K562 (cell line): ENCODE results near the gene SULT2B1. TPM values are rescaled to one million over a fixed set of nuclear protein-coding genes. Genes with fewer than 3 reads are reported as not detected.

Source experiments
- ATF1 ChIP-seq, 2 experiments: fragments of 450-650 bp in 1 of 2; IDR thresholded peaks; 2 replicates each; pipeline ENCODE4 v1.6.1; 2016; ENCODE audit warnings: missing compliant biosample characterization in 1 of 2, missing genetic modification characterization in 1 of 2
- ATF3 ChIP-seq, 2 experiments: fragments of 450-650 bp in 1 of 2; sonication (generic) in 1 of 2; formaldehyde crosslinking in 1 of 2; IDR thresholded peaks in 1 of 2; conservative IDR thresholded peaks in 1 of 2; 2 replicates each; pipeline versions ENCODE4 v1.6.1 to v1.8.1; 2016 to 2023; ENCODE audit warnings: mild to moderate bottlenecking in 2 of 2, moderate library complexity in 2 of 2, inconsistent platforms in 1 of 2, missing genetic modification reagents in 1 of 2
- CHD4 ChIP-seq: fragments of 200-600 bp; sonication (generic); IDR thresholded peaks from 3 replicates; pipeline ENCODE4 v1.6.1; 2012; ENCODE audit warnings: low read depth, mild to moderate bottlenecking, mixed read lengths, low read length, inconsistent platforms; ENCODE audit not compliant: insufficient read depth, insufficient replicate concordance, poor library complexity, severe bottlenecking
- E2F3 ChIP-seq: fragments of 250-450 bp; sonication (Bioruptor Pico); IDR thresholded peaks from 2 replicates; pipeline ENCODE4 v1.4.0; 2020; ENCODE audit warnings: mild to moderate bottlenecking
- EWSR1 ChIP-seq: fragments of 450-650 bp; IDR thresholded peaks from 2 replicates; pipeline ENCODE4 v1.6.1; 2018; ENCODE audit warnings: borderline replicate concordance, mild to moderate bottlenecking, low read depth, moderate library complexity; ENCODE audit not compliant: partially characterized antibody
- MIER1 ChIP-seq: fragments of 450-650 bp; IDR thresholded peaks from 2 replicates; pipeline ENCODE4 v1.6.1; 2016; ENCODE audit warnings: antibody characterized with exemption, mild to moderate bottlenecking, low read depth
- NFIC ChIP-seq: fragments of 450-650 bp; IDR thresholded peaks from 2 replicates; pipeline ENCODE4 v1.6.1; 2017; ENCODE audit warnings: mild to moderate bottlenecking, inconsistent platforms
- POLR2A ChIP-seq: fragments of 450-650 bp; conservative IDR thresholded peaks from 2 replicates; pipeline ENCODE4 v1.6.1; 2016
- SOX6 ChIP-seq: fragments of 450-650 bp; IDR thresholded peaks from 2 replicates; pipeline ENCODE4 v1.6.1; 2014; ENCODE audit warnings: mild to moderate bottlenecking
- U2AF2 ChIP-seq: fragments of 200-400 bp; formaldehyde crosslinking; optimal IDR thresholded peaks from 2 replicates; pipeline ENCODE3; 2017; ENCODE audit warnings: low read depth, mild to moderate bottlenecking, low read length
- ZNF175 ChIP-seq: fragments of 200-800 bp; sonication (Bioruptor generic); IDR thresholded peaks from 2 replicates; pipeline ENCODE4 v1.6.1; 2016; ENCODE audit warnings: low read depth, mild to moderate bottlenecking, missing genetic modification characterization, missing compliant biosample characterization
- ZNF347 ChIP-seq: fragments of 450-650 bp; formaldehyde crosslinking; IDR thresholded peaks from 2 replicates; pipeline ENCODE4 v1.4.0; 2020; ENCODE audit warnings: low read depth, mild to moderate bottlenecking, moderate library complexity
- ZNF696 ChIP-seq: fragments of 250-450 bp; sonication (Bioruptor Pico); conservative IDR thresholded peaks from 2 replicates; pipeline ENCODE4 v1.4.0; 2020; ENCODE audit warnings: mild to moderate bottlenecking, moderate library complexity
- polyA plus RNA-seq, 8 experiments: library from polyadenylated mRNA; depleted of rRNA in 4 of 8; stranded (reverse) in 5 of 8; unstranded in 3 of 8; fragments of >200 nt; fragmentation: Nextera tagmentation in 2 of 8; fragmentation: Illumina TruSeq in 1 of 8; extraction: Ambion mirVana in 2 of 8; extraction: Trizol in 1 of 8; gene quantifications; 2 replicates each; pipeline versions ENCODE4 v1.2.1 to v1.2.3, GENCODE V29; 2011 to 2014; ENCODE audit warnings: inconsistent platforms in 1 of 8, missing spikeins in 1 of 8
- total RNA-seq, 7 experiments: library from RNA; depleted of rRNA in 6 of 7; stranded (reverse); fragments of >200 nt in 6 of 7; fragmentation: Illumina TruSeq in 2 of 7; extraction: Trizol in 2 of 7; gene quantifications; 2 replicates each; pipeline versions ENCODE4 v1.2.1 to v1.2.3, GENCODE V29; 2011 to 2021; ENCODE audit warnings: low replicate concordance in 1 of 7
- TF ChIP-seq, protein P1 (sequence below): fragments of 450-650 bp; conservative IDR thresholded peaks from 2 replicates; pipeline ENCODE4 v1.6.1; 2016; ENCODE audit warnings: missing genetic modification characterization, low read depth, mild to moderate bottlenecking, missing compliant biosample characterization, moderate library complexity
- TF ChIP-seq, protein P2 (sequence below): fragments of 450-650 bp; formaldehyde crosslinking; IDR thresholded peaks from 2 replicates; pipeline ENCODE4 v1.4.0; 2022; ENCODE audit warnings: missing genetic modification characterization
- TF ChIP-seq, protein P3 (sequence below), 2 experiments: fragments of 450-650 bp; formaldehyde crosslinking in 1 of 2; IDR thresholded peaks; 2 replicates each; pipeline versions ENCODE4 v1.4.0 to v1.6.1; 2014 to 2020; ENCODE audit warnings: mild to moderate bottlenecking in 2 of 2, borderline replicate concordance in 1 of 2, low read depth in 1 of 2

The SULT2B1 gene
- total and polyA plus RNA-seq, 9 of the 15 experiments (the other 6 are each of a cell fraction or from before 2014, with no cell fraction given): 0.09 to 0.62 (median 0.22) TPM; not detected in 2

DNA sequence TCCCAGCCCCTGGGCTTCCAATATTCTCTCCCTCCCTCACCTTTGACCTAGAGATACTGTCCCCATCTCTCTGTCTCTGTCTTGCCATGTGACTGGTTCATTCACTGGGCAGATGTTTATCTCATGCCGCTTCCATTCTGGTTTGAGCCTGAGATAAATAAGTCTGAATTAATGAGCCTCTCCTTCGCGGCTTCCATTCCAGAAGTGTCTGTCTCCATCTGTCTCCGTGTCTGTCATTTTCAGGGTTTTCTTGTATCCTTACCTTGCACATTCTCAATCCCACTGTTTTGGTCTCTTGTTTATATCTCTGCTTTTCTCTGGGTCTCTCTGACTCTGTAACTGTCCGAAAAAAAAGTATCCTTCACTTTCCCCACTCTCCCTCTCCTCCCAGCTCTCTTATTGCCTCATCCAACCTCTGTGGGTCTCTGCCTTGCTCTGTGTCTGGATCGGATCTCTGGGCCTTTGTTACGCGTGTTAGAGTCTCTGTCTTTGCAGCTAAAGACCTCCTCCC, 71.6 kb downstream of the SULT2B1 start (continued):
- TF ChIP-seq, protein P1, sequence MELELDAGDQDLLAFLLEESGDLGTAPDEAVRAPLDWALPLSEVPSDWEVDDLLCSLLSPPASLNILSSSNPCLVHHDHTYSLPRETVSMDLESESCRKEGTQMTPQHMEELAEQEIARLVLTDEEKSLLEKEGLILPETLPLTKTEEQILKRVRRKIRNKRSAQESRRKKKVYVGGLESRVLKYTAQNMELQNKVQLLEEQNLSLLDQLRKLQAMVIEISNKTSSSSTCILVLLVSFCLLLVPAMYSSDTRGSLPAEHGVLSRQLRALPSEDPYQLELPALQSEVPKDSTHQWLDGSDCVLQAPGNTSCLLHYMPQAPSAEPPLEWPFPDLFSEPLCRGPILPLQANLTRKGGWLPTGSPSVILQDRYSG: 0 out of 2 replicates have a peak, but pooled peaks have one; percentile 30
- TF ChIP-seq, protein P2, sequence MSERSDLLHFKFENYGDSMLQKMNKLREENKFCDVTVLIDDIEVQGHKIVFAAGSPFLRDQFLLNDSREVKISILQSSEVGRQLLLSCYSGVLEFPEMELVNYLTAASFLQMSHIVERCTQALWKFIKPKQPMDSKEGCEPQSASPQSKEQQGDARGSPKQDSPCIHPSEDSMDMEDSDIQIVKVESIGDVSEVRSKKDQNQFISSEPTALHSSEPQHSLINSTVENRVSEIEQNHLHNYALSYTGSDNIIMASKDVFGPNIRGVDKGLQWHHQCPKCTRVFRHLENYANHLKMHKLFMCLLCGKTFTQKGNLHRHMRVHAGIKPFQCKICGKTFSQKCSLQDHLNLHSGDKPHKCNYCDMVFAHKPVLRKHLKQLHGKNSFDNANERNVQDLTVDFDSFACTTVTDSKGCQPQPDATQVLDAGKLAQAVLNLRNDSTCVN (CRISPR knock-in tag): no peak
- no peak for TF ChIP-seq SOX6
- peak; percentile 34; the same call in 1 of the 2 replicates for TF ChIP-seq ATF3 (IDR thresholded peaks at IDR 0.05)
- no peak for TF ChIP-seq ATF3 (CRISPR knock-in tag; conservative IDR thresholded peaks at IDR 0.05)
- TF ChIP-seq NFIC: no peak
- no peak for TF ChIP-seq E2F3 (CRISPR knock-in tag)
- TF ChIP-seq, protein P3, sequence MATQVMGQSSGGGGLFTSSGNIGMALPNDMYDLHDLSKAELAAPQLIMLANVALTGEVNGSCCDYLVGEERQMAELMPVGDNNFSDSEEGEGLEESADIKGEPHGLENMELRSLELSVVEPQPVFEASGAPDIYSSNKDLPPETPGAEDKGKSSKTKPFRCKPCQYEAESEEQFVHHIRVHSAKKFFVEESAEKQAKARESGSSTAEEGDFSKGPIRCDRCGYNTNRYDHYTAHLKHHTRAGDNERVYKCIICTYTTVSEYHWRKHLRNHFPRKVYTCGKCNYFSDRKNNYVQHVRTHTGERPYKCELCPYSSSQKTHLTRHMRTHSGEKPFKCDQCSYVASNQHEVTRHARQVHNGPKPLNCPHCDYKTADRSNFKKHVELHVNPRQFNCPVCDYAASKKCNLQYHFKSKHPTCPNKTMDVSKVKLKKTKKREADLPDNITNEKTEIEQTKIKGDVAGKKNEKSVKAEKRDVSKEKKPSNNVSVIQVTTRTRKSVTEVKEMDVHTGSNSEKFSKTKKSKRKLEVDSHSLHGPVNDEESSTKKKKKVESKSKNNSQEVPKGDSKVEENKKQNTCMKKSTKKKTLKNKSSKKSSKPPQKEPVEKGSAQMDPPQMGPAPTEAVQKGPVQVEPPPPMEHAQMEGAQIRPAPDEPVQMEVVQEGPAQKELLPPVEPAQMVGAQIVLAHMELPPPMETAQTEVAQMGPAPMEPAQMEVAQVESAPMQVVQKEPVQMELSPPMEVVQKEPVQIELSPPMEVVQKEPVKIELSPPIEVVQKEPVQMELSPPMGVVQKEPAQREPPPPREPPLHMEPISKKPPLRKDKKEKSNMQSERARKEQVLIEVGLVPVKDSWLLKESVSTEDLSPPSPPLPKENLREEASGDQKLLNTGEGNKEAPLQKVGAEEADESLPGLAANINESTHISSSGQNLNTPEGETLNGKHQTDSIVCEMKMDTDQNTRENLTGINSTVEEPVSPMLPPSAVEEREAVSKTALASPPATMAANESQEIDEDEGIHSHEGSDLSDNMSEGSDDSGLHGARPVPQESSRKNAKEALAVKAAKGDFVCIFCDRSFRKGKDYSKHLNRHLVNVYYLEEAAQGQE (IDR thresholded peaks at IDR 0.05; ENCODE audit: borderline replicate concordance): peak; percentile 38; the same call in 1 of the 2 replicates
- TF ChIP-seq, protein P3 (CRISPR knock-in tag; IDR thresholded peaks at IDR 0.05; ENCODE audit: low read depth): no peak
- TF ChIP-seq EWSR1: no peak
- TF ChIP-seq CHD4: no peak
- TF ChIP-seq ZNF696 (CRISPR knock-in tag): no peak
- peak; percentile 51; the same call in 1 of the 2 replicates for TF ChIP-seq POLR2A
- no peak for TF ChIP-seq ZNF347 (CRISPR knock-in tag)
- no peak for TF ChIP-seq ATF1 (CRISPR knock-in tag; IDR thresholded peaks at IDR 0.05)
- no peak for TF ChIP-seq ATF1 (tag; IDR thresholded peaks at IDR 0.05)
- TF ChIP-seq MIER1: 0 out of 2 replicates have a peak, but pooled peaks have one; percentile 45
- TF ChIP-seq U2AF2: no peak
- TF ChIP-seq ZNF175: no peak
